CD8-positive, alpha-beta memory T cell (primary cell): Measurements from ENCODE around the gene PKN2. TPM values are rescaled to one million over a fixed set of nuclear protein-coding genes. Genes with fewer than 3 reads are reported as not detected.
"Not testable (repeated sequence)": the region's sequence is repeated elsewhere in the genome, so short reads cannot be mapped to it uniquely, and the experiment has no call there.

ENCODE experiments used
- CTCF ChIA-PET: fragments of 350-600 bp; sonication (Branson Sonifier 250); formaldehyde crosslinking; loops from one replicate; lab custom pipeline; 2021; ENCODE audit warnings: antibody characterized with exemption; lab: Charles Lee
- POLR2A ChIA-PET: fragments of 350-600 bp; sonication (Branson Sonifier 250); formaldehyde crosslinking; loops from one replicate; lab custom pipeline; 2021; ENCODE audit warnings: antibody characterized with exemption; lab: Charles Lee
- DNase-seq, 5 donors: peaks; one replicate each; pipeline versions ENCODE4 v3.0.0 to v3.0.0-alpha.2; 2020 to 2022; ENCODE audit warnings: mixed read lengths in 1 of 5
- H3K27ac ChIP-seq: one replicate; pipeline ENCODE4 v1.7.0; 2013; ENCODE audit warnings: low read depth, mild to moderate bottlenecking, low read length, moderate library complexity
- H3K27me3 ChIP-seq: 2 replicates; pipeline ENCODE4 v1.7.0; 2013; ENCODE audit warnings: low read length, mild to moderate bottlenecking; ENCODE audit not compliant: insufficient read depth, poor library complexity, severe bottlenecking
- H3K36me3 ChIP-seq: 2 replicates; pipeline ENCODE4 v1.7.0; 2013; ENCODE audit warnings: mild to moderate bottlenecking, low read length, moderate library complexity; ENCODE audit not compliant: insufficient read depth
- H3K4me1 ChIP-seq: 2 replicates; pipeline ENCODE4 v1.7.0; 2013; ENCODE audit warnings: mild to moderate bottlenecking, low read length, moderate library complexity; ENCODE audit not compliant: insufficient read depth
- H3K4me3 ChIP-seq: 2 replicates; pipeline ENCODE4 v1.7.0; 2013; ENCODE audit warnings: mild to moderate bottlenecking, low read length
- H3K9me3 ChIP-seq: 2 replicates; pipeline ENCODE4 v1.7.0; 2013; ENCODE audit warnings: mild to moderate bottlenecking, low read length
- H3K27ac Mint-ChIP-seq, 8 donors: one replicate each; pipeline ENCODE4 v1.8.0; 2020 to 2021; ENCODE audit warnings: mixed read lengths in 8 of 8, mild to moderate bottlenecking in 6 of 8, inconsistent platforms in 3 of 8, moderate library complexity in 3 of 8
- H3K27me3 Mint-ChIP-seq, 2 donors: one replicate each; pipeline ENCODE4 v1.8.0; 2020 to 2021; ENCODE audit warnings: mixed read lengths in 2 of 2, mild to moderate bottlenecking in 1 of 2, moderate library complexity in 1 of 2
- H3K36me3 Mint-ChIP-seq, 3 donors: one replicate each; pipeline ENCODE4 v1.8.0; 2020 to 2021; ENCODE audit warnings: mixed read lengths in 3 of 3, inconsistent platforms in 1 of 3, mild to moderate bottlenecking in 1 of 3
- H3K4me1 Mint-ChIP-seq, 3 donors: one replicate each; pipeline ENCODE4 v1.8.0; 2020 to 2021; ENCODE audit warnings: mixed read lengths in 3 of 3, inconsistent platforms in 1 of 3, mild to moderate bottlenecking in 1 of 3
- H3K4me3 Mint-ChIP-seq, 7 donors: one replicate each; pipeline ENCODE4 v1.8.0; 2020 to 2021; ENCODE audit warnings: mixed read lengths in 7 of 7, mild to moderate bottlenecking in 6 of 7, moderate library complexity in 4 of 7, inconsistent platforms in 2 of 7
- H3K9me3 Mint-ChIP-seq, 5 donors: one replicate each; pipeline ENCODE4 v1.8.0; 2020 to 2022; ENCODE audit warnings: mixed read lengths in 5 of 5, mild to moderate bottlenecking in 3 of 5, moderate library complexity in 2 of 5, inconsistent platforms in 1 of 5
- polyA plus RNA-seq: library from polyadenylated mRNA; unstranded; fragments of 300-500 nt; fragmentation: Illumina TruSeq; gene quantifications from one replicate; pipeline ENCODE4 v1.2.3, GENCODE V29; 2021
- total RNA-seq, 2 experiments: library from RNA; stranded (reverse); gene quantifications; one replicate each; pipeline ENCODE4 v1.2.3, GENCODE V29; 2021

The PKN2 gene
- total and polyA plus RNA-seq, 3 experiments from 2014 or later: 8.0 to 17.8 (median 14.8) TPM

DNA sequence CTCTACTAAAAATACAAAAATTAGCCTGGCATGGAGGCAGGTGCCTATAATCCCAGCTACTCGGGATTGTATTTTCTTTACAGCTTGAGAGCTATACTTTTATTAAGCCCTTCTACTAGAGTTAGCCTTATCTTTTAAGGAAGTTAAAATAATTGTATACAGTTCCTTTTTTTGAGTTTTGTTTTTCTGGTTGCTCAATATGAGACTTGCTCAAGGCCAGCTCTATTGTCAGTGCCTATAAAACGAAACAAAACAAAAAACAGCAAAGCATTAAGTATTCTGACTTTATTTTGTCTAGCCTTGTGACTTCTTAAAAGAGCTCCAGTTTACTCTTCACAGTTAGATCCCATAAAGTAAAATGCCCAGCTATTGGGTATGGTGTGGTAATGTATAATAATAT is 17.2 kb downstream of the PKN2 start:
- Mint-ChIP-seq H3K4me3 (no peak overlapping the region), H3K36me3 (peaks cover 10 to 24% (median 17%) of the 10 kb centered on the region in 3 donors), H3K27me3 (no peaks in the 10 kb centered on the region), H3K27ac (no peak overlapping the region), H3K9me3 (no peaks in the 10 kb centered on the region), H3K4me1 (peaks cover 47 to 68% (median 67%) of the 10 kb centered on the region in 3 donors)
- Histone ChIP-seq H3K4me1 (no peaks in the 10 kb centered on the region), H3K36me3 (no peaks in the 10 kb centered on the region), H3K4me3 (no peak overlapping the region), H3K9me3 (no peaks in the 10 kb centered on the region), H3K27ac (no peak overlapping the region), H3K27me3 (no peaks in the 10 kb centered on the region)
- POLR2A ChIA-PET: interaction anchor here (0.6 kb wide), 1 partner anchor 149 kb away, joined by 3 read pairs; no protein-coding TSS in a partner anchor
- DNase-seq: no peak
- CTCF ChIA-PET: interaction anchor here (0.8 kb wide), 1 partner anchor 18 kb away, joined by 3 read pairs; no protein-coding TSS in a partner anchor

DNA sequence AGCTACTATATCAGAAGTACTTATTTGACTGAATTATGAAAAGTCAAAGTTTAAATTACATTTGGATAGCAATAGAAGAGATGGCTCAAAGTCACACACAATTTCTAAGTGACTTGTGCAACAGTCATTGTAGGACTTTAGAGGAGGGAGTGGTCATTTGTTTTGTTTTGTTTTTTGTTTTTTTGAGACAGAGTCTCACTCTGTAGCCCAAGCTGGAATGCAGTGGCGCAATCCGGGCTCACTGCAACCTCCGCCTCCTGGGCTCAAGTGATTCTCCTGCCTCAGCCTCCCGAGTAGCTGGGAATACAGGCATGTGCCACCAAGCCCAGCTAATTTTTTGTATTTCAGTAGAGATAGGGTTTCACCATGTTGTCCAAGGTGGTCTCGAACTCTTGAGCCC is 17.7 kb downstream of the PKN2 start:
- H3K27ac ChIP-seq, H3K27me3 Mint-ChIP-seq, H3K4me1 ChIP-seq, H3K9me3 ChIP-seq, H3K9me3 Mint-ChIP-seq, H3K36me3 ChIP-seq, H3K27me3 ChIP-seq, DNase-seq, H3K27ac Mint-ChIP-seq, H3K4me3 Mint-ChIP-seq, H3K4me3 ChIP-seq: not testable (repeated sequence)
- ChIA-PET CTCF (interaction anchor here (0.8 kb wide), 1 partner anchor 19 kb away, joined by 3 read pairs; no protein-coding TSS in a partner anchor), POLR2A (interaction anchor here (0.6 kb wide), 1 partner anchor 149 kb away, joined by 3 read pairs; no protein-coding TSS in a partner anchor)
- Mint-ChIP-seq H3K36me3 (peaks cover 10 to 26% (median 17%) of the 10 kb centered on the region in 3 donors), H3K4me1 (peaks cover 51 to 68% (median 67%) of the 10 kb centered on the region in 3 donors)

DNA sequence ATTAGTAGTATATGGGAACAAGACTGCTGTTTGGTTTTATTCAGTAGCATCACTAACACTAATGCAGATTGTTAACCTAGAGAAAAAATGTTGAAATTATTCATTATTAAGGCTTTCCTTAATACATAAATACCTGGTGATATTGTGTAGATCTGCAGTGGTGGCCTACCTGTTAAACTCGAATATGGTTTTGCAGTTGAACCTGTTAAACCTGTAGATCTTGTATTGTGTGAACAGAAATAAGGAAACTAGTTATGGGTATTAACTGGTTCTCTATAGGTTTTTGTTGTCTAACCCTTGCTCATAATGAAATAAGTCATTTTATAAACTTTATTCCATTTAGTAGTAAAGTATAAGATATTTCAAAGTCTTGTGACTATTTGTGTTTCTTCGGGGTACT is 23.9 kb downstream of the PKN2 start:
- Histone ChIP-seq H3K4me1 (no peaks in the 10 kb centered on the region), H3K4me3 (no peak overlapping the region), H3K27ac (no peak overlapping the region), H3K9me3 (no peaks in the 10 kb centered on the region), H3K36me3 (no peaks in the 10 kb centered on the region), H3K27me3 (no peaks in the 10 kb centered on the region)
- POLR2A ChIA-PET: no interaction called here
- peaks cover 35 to 51% (median 36%) of the 10 kb centered on the region in 3 donors for H3K4me1 Mint-ChIP-seq
- CTCF ChIA-PET: no interaction called here
- no peak overlapping the region for H3K27ac Mint-ChIP-seq
- peaks cover 3 to 27% (median 4%) of the 10 kb centered on the region in 3 donors for H3K36me3 Mint-ChIP-seq
- no peaks in the 10 kb centered on the region for H3K27me3 Mint-ChIP-seq
- no peak for DNase-seq
- H3K4me3 Mint-ChIP-seq: no peak overlapping the region
- peaks cover 0 to 1% (median 0%) of the 10 kb centered on the region in 5 donors for H3K9me3 Mint-ChIP-seq

DNA sequence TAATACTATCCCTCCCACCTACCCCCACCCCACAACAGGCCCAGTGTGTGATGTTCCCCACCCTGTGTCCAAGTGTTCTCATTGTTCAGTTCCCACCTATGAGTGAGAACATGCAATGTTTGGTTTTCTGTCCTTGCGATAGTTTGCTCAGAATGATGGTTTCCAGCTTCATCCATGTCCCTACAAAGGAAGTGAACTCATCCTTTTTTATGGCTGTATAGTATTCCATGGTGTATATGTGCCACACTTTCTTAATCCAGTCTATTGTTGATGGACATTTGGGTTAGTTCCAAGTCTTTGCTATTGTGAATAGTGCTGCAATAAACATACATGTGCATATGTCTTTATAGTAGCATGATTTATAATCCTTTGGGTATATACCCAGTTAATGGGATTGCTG is 28.8 kb downstream of the PKN2 start:
- H3K27ac ChIP-seq, H3K27me3 Mint-ChIP-seq, H3K27ac Mint-ChIP-seq, H3K4me3 ChIP-seq, CTCF ChIA-PET, H3K36me3 ChIP-seq, POLR2A ChIA-PET, H3K4me3 Mint-ChIP-seq, H3K27me3 ChIP-seq, H3K9me3 ChIP-seq, H3K9me3 Mint-ChIP-seq, H3K4me1 ChIP-seq, DNase-seq: not testable (repeated sequence)
- Mint-ChIP-seq H3K4me1 (peaks cover 43 to 64% (median 44%) of the 10 kb centered on the region in 3 donors), H3K36me3 (peaks cover 12 to 37% (median 37%) of the 10 kb centered on the region in 3 donors)

DNA sequence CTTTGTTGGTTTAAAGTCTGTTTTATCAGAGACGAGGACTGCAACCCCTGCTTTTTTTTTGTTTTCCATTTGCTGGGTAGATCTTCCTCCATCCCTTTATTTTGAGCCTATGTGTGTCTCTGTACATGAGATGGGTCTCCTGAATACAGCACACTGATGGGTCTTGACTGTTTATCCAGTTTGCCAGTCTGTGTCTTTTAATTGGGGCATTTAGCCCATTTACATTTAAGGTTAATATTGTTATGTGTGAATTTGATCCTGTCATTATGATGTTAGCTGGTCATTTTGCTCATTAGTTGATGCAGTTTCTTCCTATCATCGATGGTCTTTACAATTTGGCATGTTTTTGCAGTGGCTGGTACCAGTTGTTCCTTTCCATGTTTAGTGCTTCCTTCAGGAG is 32.5 kb downstream of the PKN2 start:
- H3K4me3 Mint-ChIP-seq, CTCF ChIA-PET, H3K27ac Mint-ChIP-seq, H3K27ac ChIP-seq, H3K27me3 Mint-ChIP-seq, DNase-seq, H3K4me1 ChIP-seq, POLR2A ChIA-PET, H3K27me3 ChIP-seq, H3K9me3 Mint-ChIP-seq, H3K36me3 ChIP-seq, H3K9me3 ChIP-seq, H3K4me3 ChIP-seq: not testable (repeated sequence)
- H3K36me3 Mint-ChIP-seq: peaks cover 16 to 37% (median 25%) of the 10 kb centered on the region in 3 donors
- peaks cover 49 to 77% (median 64%) of the 10 kb centered on the region in 3 donors for H3K4me1 Mint-ChIP-seq

DNA sequence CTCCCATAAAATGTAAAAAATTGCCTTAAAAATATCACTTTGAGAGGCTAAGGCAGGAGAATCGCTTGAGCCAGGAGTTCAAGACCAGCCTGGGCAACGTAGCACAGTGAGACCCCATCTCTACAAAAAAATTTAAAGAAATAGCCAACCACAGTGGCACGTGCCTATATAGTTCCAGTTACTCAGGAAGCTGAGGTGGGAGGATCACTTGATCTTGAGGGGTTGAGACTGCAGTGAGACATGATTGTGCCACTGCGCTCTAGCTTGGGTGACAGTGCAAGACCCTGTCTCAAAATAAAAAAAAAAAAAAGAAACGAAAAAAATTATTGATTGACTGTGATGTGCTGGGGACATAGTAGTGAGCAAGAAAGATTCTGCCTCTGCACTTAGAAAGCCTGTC is 38.4 kb downstream of the PKN2 start:
- Histone ChIP-seq H3K4me1 (no peaks in the 10 kb centered on the region), H3K4me3 (no peak overlapping the region), H3K27ac (no peak overlapping the region), H3K36me3 (no peaks in the 10 kb centered on the region), H3K9me3 (no peaks in the 10 kb centered on the region), H3K27me3 (no peaks in the 10 kb centered on the region)
- Mint-ChIP-seq H3K4me1 (peaks cover 56 to 85% (median 84%) of the 10 kb centered on the region in 3 donors), H3K36me3 (peaks cover under 1 to 16% (median 7%) of the 10 kb centered on the region in 3 donors), H3K4me3 (no peak overlapping the region), H3K27ac (peak overlapping the region in 3 of 8 donors; percentile 12 to 59 (median 20)), H3K27me3 (no peaks in the 10 kb centered on the region), H3K9me3 (no peaks in the 10 kb centered on the region)
- ChIA-PET POLR2A (no interaction called here), CTCF (no interaction called here)
- DNase-seq: no peak

DNA sequence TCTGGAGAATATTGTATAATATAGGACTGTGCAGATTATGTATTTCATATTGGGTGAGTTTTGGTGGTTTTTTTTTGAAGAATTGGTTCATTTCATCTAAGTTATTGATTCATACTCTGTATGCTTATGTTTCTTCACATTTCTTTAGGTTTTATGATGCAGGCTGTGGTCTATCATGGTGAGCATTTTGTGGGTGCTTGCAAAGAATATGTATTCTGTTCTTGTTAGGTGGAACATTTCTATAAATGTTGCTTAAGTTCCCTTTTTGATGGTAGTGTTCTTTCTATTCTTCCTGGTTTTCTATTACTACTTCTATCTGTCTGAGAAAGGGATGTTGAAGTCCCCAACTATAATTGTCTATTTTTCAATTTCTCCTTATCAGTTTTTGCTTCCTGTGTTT is 42.6 kb downstream of the PKN2 start:
- peaks cover 3% of the 10 kb centered on the region for H3K36me3 ChIP-seq
- Mint-ChIP-seq H3K27ac (no peak overlapping the region), H3K4me3 (no peak overlapping the region), H3K9me3 (no peaks in the 10 kb centered on the region), H3K27me3 (no peaks in the 10 kb centered on the region), H3K36me3 (peaks cover 5 to 31% (median 7%) of the 10 kb centered on the region in 3 donors), H3K4me1 (peaks cover 57 to 83% (median 77%) of the 10 kb centered on the region in 3 donors)
- ChIA-PET CTCF (interaction anchor here (0.6 kb wide), 1 partner anchor 43 kb away, joined by 3 read pairs; no protein-coding TSS in a partner anchor), POLR2A (no interaction called here)
- no peaks in the 10 kb centered on the region for H3K4me1 ChIP-seq
- no peaks in the 10 kb centered on the region for H3K9me3 ChIP-seq
- no peak overlapping the region for H3K4me3 ChIP-seq
- no peaks in the 10 kb centered on the region for H3K27me3 ChIP-seq
- H3K27ac ChIP-seq: no peak overlapping the region
- no peak for DNase-seq

DNA sequence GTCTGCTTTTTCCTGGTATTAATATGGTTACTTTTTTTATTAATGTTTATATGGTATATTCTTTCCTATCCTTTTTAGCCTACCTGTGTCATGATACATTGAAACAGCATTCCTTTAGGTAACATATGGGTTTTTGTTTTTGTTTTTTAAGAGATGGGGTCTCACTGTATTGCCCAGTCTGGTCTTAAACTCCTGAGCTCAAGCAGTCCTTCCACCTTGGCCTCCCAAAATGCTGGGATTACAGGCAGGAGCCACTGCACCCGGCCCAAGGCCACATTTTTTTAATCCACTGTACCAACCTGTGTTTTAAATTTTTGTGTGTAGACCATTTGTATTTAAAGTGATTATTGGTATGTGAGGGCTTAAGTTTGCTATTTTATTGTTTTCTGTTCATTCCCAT is 43.1 kb downstream of the PKN2 start:
- H3K4me3 Mint-ChIP-seq: no peak overlapping the region
- no peaks in the 10 kb centered on the region for H3K9me3 Mint-ChIP-seq

More for the DNA sequence above, 43.1 kb downstream of the PKN2 start:
- Mint-ChIP-seq H3K27me3 (no peaks in the 10 kb centered on the region), H3K27ac (peak overlapping the region in 1 of 8 donors; percentile 42), H3K4me1 (peaks cover 58 to 82% (median 76%) of the 10 kb centered on the region in 3 donors), H3K36me3 (peaks cover 4 to 31% (median 7%) of the 10 kb centered on the region in 3 donors)
- Histone ChIP-seq H3K27ac (no peak overlapping the region), H3K4me3 (no peak overlapping the region), H3K9me3 (no peaks in the 10 kb centered on the region), H3K4me1 (no peaks in the 10 kb centered on the region), H3K27me3 (no peaks in the 10 kb centered on the region), H3K36me3 (peaks cover 3% of the 10 kb centered on the region)
- POLR2A ChIA-PET: no interaction called here
- CTCF ChIA-PET: no interaction called here
- no peak for DNase-seq
